Tibial artery (tissue), 4 donors: ENCODE measurements around the gene HOXC10.
A peak's percentile ranks its signal among the peaks of the same experiment; 100 is the strongest.

Experiments used
- DNase-seq, 2 donors: peaks; one replicate each; pipeline ENCODE4 v3.0.0-alpha.2; 2019
- H3K27ac ChIP-seq, 2 donors: fragments of 200-600 bp; sonication (generic) in 1 of 2; 1 replicate in 1 of 2; 2 replicates in 1 of 2; pipeline ENCODE4 v1.5.1; 2018 to 2019; ENCODE audit warnings: mild to moderate bottlenecking in 1 of 2
- H3K27me3 ChIP-seq, 2 donors: fragments of 200-600 bp; sonication (generic) in 1 of 2; one replicate each; pipeline versions ENCODE4 v1.5.1 to v1.6.0; 2016 to 2019
- H3K36me3 ChIP-seq, 3 donors: fragments of 200-600 bp; sonication (generic) in 2 of 3; one replicate each; pipeline ENCODE4 v1.5.1; 2016 to 2019; ENCODE audit warnings: mild to moderate bottlenecking in 2 of 3
- H3K4me1 ChIP-seq, 4 donors: fragments of 200-600 bp; sonication (generic) in 2 of 4; 1 replicate in 3 of 4; 2 replicates in 1 of 4; pipeline ENCODE4 v1.5.1; 2016 to 2019
- H3K4me3 ChIP-seq, 2 donors: fragments of 200-600 bp; sonication (generic) in 1 of 2; 1 replicate in 1 of 2; 2 replicates in 1 of 2; pipeline ENCODE4 v1.5.1; 2018 to 2019; ENCODE audit warnings: mild to moderate bottlenecking in 2 of 2
- H3K9me3 ChIP-seq, 3 donors: fragments of 200-600 bp; sonication (generic) in 1 of 3; one replicate each; pipeline ENCODE4 v1.5.1; 2016 to 2019
- intact Hi-C: fragments of 100-400 bp; cut with DNase I; formaldehyde crosslinking; loops from one replicate; pipeline ENCODE4 v1.15.0; 2023; ENCODE audit warnings: low total_unique reads
- TF ChIP-seq, protein P1 (sequence below), 2 experiments: fragments of 200-600 bp in 1 of 2; fragments of 450-650 bp in 1 of 2; IDR thresholded peaks; one replicate each; pipeline ENCODE4 v1.5.1; 2017 to 2019; ENCODE audit warnings: antibody characterized with exemption in 2 of 2, mild to moderate bottlenecking in 1 of 2, moderate library complexity in 1 of 2

The HOXC10 gene

DNA sequence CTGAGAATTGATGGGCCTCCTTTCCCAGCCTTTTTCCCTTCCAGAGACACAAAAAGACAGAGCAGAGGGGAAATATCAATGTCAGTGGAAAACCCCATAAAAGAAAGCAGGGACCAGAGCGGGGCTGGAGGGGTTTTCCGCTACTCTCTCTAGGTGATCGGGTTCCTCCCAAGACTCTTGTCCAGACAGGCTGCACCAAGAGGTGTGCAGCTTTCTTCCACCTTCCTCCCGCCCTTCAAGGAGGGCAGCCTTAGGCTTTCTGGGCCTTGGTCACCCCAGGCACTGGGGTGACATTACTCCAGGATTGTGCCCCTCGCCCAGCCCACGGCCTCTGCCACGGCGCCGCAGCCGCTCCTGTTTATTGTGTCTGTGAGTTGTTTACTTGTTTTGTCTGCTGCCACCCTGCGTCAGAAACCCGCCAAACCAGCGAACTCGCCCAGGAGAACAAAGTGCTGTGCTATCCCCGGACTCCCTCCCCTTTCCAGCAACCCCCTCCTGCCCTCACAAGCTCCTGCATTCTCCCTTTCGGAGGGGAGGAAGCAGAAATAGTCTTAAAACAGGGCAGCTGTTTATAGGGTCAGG lies 36.6 kb downstream of the HOXC10 start:
- TF ChIP-seq, protein P1, sequence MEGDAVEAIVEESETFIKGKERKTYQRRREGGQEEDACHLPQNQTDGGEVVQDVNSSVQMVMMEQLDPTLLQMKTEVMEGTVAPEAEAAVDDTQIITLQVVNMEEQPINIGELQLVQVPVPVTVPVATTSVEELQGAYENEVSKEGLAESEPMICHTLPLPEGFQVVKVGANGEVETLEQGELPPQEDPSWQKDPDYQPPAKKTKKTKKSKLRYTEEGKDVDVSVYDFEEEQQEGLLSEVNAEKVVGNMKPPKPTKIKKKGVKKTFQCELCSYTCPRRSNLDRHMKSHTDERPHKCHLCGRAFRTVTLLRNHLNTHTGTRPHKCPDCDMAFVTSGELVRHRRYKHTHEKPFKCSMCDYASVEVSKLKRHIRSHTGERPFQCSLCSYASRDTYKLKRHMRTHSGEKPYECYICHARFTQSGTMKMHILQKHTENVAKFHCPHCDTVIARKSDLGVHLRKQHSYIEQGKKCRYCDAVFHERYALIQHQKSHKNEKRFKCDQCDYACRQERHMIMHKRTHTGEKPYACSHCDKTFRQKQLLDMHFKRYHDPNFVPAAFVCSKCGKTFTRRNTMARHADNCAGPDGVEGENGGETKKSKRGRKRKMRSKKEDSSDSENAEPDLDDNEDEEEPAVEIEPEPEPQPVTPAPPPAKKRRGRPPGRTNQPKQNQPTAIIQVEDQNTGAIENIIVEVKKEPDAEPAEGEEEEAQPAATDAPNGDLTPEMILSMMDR (IDR thresholded peaks at IDR 0.05): no peak
- Histone ChIP-seq H3K4me3 (peak overlapping the region; percentile 69 to 71), H3K27ac (peak overlapping the region; percentile 98), H3K27me3 (no peaks in the 10 kb centered on the region), H3K36me3 (no peaks in the 10 kb centered on the region), H3K4me1 (peaks cover 0 to 79% (median 54%) of the 10 kb centered on the region in 4 donors), H3K9me3 (no peaks in the 10 kb centered on the region)
- no peak for DNase-seq
- intact Hi-C loops: no loop called here

DNA sequence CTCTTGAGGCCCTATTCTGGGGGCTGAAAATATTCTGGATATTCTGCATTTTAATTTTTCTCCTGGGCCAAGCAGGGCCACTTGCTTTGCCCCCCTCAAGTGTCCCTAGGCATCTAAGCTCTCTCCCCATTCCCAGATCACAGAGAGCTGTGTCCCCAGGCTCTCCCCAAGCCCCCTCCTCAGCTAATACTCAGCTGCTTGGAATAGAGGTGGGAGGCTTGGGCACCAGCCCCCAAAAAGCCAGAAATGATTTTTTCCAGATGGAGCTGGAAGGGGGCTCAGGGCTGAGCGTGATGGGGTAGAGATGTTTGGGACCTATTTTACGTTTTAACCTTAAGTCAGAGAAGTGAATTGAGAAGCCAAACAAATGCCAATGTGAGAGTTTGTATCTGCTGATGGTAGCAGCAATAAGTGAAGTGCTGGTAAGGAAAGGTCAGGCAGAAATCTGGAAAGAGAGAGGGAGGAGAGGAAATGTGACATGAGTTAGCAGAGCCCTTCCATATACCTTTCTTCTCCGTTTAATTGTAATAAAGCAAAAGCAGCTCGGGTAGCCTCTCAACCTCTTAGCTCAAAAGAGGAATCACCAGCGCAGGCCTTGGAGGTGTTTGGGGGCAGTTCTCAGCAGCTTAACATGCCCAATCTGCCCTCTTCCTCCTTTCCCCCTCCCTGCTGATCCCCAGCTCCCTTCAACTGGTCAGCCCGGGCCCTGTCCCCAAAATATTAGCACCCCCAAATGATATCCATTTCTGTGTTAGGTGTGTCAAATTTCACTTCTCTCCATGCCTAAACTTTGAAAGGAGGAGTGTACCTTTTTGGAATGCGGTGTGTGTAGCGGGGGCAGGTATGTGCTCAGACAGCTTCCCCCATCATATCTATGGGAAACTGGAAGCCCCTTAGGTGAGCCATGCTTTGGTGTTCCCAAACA lies 38.3 kb downstream of the HOXC10 start:
- TF ChIP-seq, protein P1 (IDR thresholded peaks at IDR 0.05): no peak
- peak overlapping the region in 1 of 2 donors; percentile 44 for H3K4me3 ChIP-seq
- intact Hi-C loops: no loop called here
- no peaks in the 10 kb centered on the region for H3K27me3 ChIP-seq
- peaks cover 0 to 96% (median 68%) of the 10 kb centered on the region in 4 donors for H3K4me1 ChIP-seq
- H3K27ac ChIP-seq: peak overlapping the region; percentile 98
- no peak for DNase-seq
- no peaks in the 10 kb centered on the region for H3K36me3 ChIP-seq
- H3K9me3 ChIP-seq: no peaks in the 10 kb centered on the region

DNA sequence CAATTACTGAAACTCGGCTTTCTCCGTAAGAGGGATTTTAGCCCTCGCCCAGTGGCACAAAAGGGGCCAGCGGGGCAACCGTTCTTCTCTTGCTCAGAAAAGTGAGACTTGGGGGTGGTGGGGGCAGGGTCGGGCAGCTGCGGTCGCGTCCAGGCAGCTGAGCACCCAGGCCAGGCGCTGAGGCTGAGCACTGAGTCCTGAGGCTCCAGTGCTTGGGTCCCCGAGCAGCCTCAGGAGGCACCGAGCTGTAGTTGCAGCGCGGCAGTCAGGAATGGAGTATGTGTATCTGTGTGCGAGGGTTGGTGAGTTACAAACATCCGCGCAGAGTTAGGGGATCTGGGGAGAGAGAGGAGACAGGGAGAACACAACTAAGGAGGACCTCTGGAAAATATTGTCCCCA lies 39.2 kb downstream of the HOXC10 start:
- peaks cover 0 to 99% (median 70%) of the 10 kb centered on the region in 4 donors for H3K4me1 ChIP-seq
- peak overlapping the region; percentile 98 for H3K27ac ChIP-seq
- no peak for DNase-seq
- H3K9me3 ChIP-seq: no peaks in the 10 kb centered on the region
- TF ChIP-seq, protein P1 (IDR thresholded peaks at IDR 0.05): no peak
- peak overlapping the region; percentile 5 to 44 for H3K4me3 ChIP-seq
- intact Hi-C loops: no loop called here
- H3K27me3 ChIP-seq: no peaks in the 10 kb centered on the region
- no peaks in the 10 kb centered on the region for H3K36me3 ChIP-seq

DNA sequence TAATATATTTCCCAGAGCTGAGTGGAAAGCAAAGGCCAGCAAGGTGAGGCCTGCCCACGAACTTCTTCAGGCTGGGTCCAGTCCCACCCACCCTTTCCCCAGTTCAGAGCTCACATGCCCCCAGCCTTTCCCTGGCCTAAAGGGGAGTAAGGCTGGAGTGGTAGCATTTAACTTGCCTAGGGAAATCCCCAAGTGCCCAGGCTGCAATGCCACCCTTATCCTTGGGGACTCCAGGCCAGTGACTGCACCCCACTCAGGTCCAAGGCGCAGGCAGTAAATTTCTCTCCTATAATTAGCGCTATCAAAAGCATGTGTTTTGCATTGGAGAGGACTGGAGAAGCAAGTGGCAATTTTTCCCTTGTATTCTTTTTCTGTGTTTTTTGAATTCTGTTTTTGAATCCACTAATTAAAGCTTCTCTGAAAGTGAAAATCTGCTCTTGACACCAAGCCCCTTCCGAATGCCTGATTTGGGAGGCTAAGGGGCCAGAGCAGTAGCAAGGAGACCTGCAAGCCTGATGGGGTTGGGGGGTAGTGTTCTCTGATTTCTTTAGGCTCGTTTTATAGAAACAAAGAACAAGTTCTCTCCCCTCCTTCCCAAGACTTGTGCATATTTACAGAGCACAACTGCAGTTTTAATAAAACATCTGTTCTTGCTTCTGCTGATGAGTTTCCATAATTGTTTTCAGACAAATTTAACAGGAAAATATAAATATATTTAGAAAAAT lies 39.8 kb downstream of the HOXC10 start:
- Histone ChIP-seq H3K27ac (peak overlapping the region; percentile 98), H3K27me3 (no peaks in the 10 kb centered on the region), H3K36me3 (peaks cover 0 to 4% (median 2%) of the 10 kb centered on the region in 3 donors), H3K4me1 (peaks cover 0 to 99% (median 69%) of the 10 kb centered on the region in 4 donors), H3K9me3 (no peaks in the 10 kb centered on the region), H3K4me3 (peak overlapping the region; percentile 5 to 44)
- DNase-seq: no peak
- intact Hi-C loops: no loop called here
- TF ChIP-seq, protein P1 (IDR thresholded peaks at IDR 0.05): no peak

DNA sequence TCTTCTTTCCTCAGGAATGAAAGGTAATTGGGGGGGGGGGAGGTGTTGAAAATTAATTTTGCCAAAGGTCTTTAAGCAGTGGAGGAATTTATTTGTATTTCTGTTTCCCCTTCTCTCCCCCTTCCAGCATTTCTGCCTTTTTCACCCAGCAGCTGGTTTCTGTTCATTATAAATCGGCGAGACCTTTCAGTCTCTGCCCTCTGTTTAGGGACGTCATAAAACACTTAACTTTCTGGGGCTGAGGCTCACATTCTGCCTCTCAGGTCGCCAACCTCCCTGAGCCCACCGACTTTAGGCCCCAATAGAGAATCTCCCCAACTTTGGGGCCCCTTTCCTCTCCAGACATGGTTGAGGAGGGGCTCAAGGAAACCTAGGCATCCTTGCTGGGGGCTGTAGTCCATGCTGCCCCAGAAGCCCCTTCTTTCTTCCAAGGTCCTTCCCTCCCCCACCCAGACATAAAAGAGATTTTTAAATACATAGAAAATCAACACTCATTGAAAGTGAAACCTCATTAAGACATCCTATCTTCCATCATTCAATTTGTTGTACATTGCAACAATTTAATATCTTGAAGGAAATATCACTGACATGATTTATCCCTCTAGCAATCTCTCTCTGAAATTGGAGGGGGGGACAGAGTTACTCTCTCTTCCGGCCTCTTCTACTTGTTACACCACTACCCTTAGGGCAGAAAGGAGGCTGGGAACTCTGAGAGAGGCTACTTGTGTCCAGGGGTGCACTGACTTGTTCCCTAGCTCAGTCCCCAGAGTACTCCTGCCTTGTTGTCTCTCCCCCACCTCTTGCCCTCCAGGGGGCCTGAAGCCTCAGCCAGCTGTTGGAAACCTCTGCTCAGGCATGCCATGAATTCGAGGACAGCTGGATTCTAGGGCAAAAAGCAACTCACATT lies 40.8 kb downstream of the HOXC10 start:
- H3K36me3 ChIP-seq: peaks cover 0 to 11% (median 8%) of the 10 kb centered on the region in 3 donors
- H3K27ac ChIP-seq: peak overlapping the region; percentile 35 to 98
- intact Hi-C loops: no loop called here
- H3K27me3 ChIP-seq: no peaks in the 10 kb centered on the region
- TF ChIP-seq, protein P1 (IDR thresholded peaks at IDR 0.05): no peak
- DNase-seq: no peak
- H3K4me3 ChIP-seq: peak overlapping the region in 1 of 2 donors; percentile 12
- no peaks in the 10 kb centered on the region for H3K9me3 ChIP-seq
- H3K4me1 ChIP-seq: peaks cover 0 to 90% (median 62%) of the 10 kb centered on the region in 4 donors
